MM.1S (cell line): ENCODE measurements around the gene WDR41.

ENCODE experiments used
- DNase-seq: peaks from one replicate; pipeline ENCODE4 v3.0.0-alpha.2; 2015
- H2AFZ ChIP-seq: fragments of 300-600 bp; sonication (generic); 2 replicates; pipeline ENCODE4 v1.6.0; 2016; ENCODE audit warnings: antibody characterized with exemption, low read length
- H3F3A ChIP-seq: fragments of 300-600 bp; sonication (generic); 2 replicates; pipeline ENCODE4 v1.6.1; 2016; ENCODE audit warnings: mild to moderate bottlenecking, antibody characterized with exemption, low read length, moderate library complexity, mixed read lengths; ENCODE audit not compliant: insufficient read depth
- H3K27ac ChIP-seq: fragments of 300-600 bp; sonication (generic); 2 replicates; pipeline ENCODE4 v1.5.1; 2016; ENCODE audit warnings: mild to moderate bottlenecking, low read length
- H3K27me3 ChIP-seq: fragments of 300-600 bp; sonication (generic); replicated peaks from 2 replicates; pipeline ENCODE4 v1.6.0; 2016; ENCODE audit warnings: low read length; ENCODE audit not compliant: insufficient read depth
- H3K36me3 ChIP-seq: fragments of 300-600 bp; sonication (generic); replicated peaks from 2 replicates; pipeline ENCODE4 v1.6.1; 2016; ENCODE audit warnings: mild to moderate bottlenecking, low read length, mixed read lengths; ENCODE audit not compliant: insufficient read depth
- H3K4me1 ChIP-seq: fragments of 300-600 bp; sonication (generic); 2 replicates; pipeline ENCODE4 v1.6.1; 2016; ENCODE audit warnings: low read length, mixed read lengths
- H3K4me2 ChIP-seq: fragments of 300-600 bp; sonication (generic); 2 replicates; pipeline ENCODE4 v1.6.0; 2016; ENCODE audit warnings: low read depth, low read length
- H3K4me3 ChIP-seq: fragments of 300-600 bp; sonication (generic); 2 replicates; pipeline ENCODE4 v1.5.1; 2016; ENCODE audit warnings: low read length, mixed read lengths
- H3K79me2 ChIP-seq: fragments of 300-600 bp; sonication (generic); 2 replicates; pipeline ENCODE4 v1.6.1; 2016; ENCODE audit warnings: mixed run types, low read length, mixed read lengths
- H3K9ac ChIP-seq: fragments of 300-600 bp; sonication (generic); 2 replicates; pipeline ENCODE4 v1.6.1; 2016; ENCODE audit warnings: low read length, mixed read lengths
- H3K9me2 ChIP-seq: fragments of 300-600 bp; sonication (generic); replicated peaks from 2 replicates; pipeline ENCODE4 v1.6.1; 2016; ENCODE audit warnings: mild to moderate bottlenecking, low read length, mixed read lengths; ENCODE audit not compliant: insufficient read depth
- H3K9me3 ChIP-seq: fragments of 300-600 bp; sonication (generic); replicated peaks from 2 replicates; pipeline ENCODE4 v1.6.1; 2016; ENCODE audit warnings: mild to moderate bottlenecking, low read length, mixed read lengths; ENCODE audit not compliant: insufficient read depth
- H4K20me1 ChIP-seq: fragments of 300-600 bp; sonication (generic); 2 replicates; pipeline ENCODE4 v1.6.1; 2016; ENCODE audit warnings: mild to moderate bottlenecking, low read length, moderate library complexity, mixed read lengths; ENCODE audit not compliant: insufficient read depth
- CTCF ChIP-seq: fragments of 300-600 bp; sonication (generic); IDR thresholded peaks from 2 replicates; pipeline ENCODE4 v1.5.1; 2016; ENCODE audit warnings: antibody characterized with exemption, low read length, mixed read lengths
- EZH2 ChIP-seq: fragments of 300-600 bp; sonication (generic); optimal IDR thresholded peaks from 2 replicates; pipeline ENCODE3; 2017; ENCODE audit warnings: low read depth, mild to moderate bottlenecking, antibody characterized with exemption, low read length, mixed read lengths
- EZH2phosphoT487 ChIP-seq: fragments of 300-600 bp; sonication (generic); IDR thresholded peaks from 2 replicates; pipeline ENCODE4 v1.6.1; 2018; ENCODE audit warnings: antibody characterized with exemption, low read length

Gene WDR41

GRCh38 chr5:77413049-77413448, 79.1 kb downstream of the WDR41 start:
- Histone ChIP-seq H3K79me2 (no peaks in the 10 kb centered on the region), H3K4me1 (no peaks in the 10 kb centered on the region), H3K9me2 (no peaks in the 10 kb centered on the region), H2AFZ (no peak overlapping the region), H3K4me3 (no peak overlapping the region), H3K27ac (no peak overlapping the region), H4K20me1 (no peaks in the 10 kb centered on the region), H3K4me2 (no peak overlapping the region), H3K36me3 (no peaks in the 10 kb centered on the region), H3K9ac (no peak overlapping the region), H3K27me3 (no peaks in the 10 kb centered on the region), H3K9me3 (no peaks in the 10 kb centered on the region), H3F3A (no peaks in the 10 kb centered on the region)
- TF ChIP-seq CTCF (no peak), EZH2 (no peak), EZH2phosphoT487 (no peak)
- no peak for DNase-seq

DNA sequence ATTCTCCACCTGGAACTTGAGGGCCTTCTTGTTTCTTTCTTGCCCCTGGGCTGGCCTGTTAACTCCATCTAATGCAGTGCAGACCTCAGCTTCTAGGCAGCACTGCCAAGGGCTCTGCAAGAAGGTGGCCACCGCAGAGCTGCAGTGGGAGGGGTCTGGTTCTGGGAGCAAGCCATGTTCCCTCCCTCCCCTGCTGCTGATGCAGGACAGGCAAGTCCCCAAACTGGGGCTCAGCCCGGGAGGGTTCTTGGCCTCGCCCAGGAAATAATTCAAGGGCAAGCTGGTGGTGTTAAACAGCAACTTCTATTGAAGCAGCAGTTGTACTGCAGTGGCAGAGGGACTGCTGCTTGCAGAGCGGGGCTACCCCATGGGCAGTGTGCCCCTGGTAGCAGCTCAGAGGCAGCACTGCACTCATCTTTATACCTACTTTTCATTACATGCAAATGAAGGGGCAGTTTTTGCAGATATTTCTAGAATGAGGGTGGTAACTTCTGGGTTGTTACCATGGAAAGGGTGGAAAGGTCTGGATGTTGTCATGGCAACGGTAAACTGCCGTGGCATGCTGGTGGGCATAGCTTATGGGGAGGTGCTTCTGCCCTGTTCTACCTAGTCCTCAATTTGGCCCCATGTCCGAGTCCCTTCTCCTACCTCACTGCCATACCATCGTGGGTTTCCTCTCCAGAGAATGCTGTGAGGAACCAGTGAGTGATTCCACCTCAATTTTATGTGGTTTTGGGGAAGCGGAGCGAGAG, 82.1 kb downstream of the WDR41 start:
- Histone ChIP-seq H3K4me1 (no peaks in the 10 kb centered on the region), H3K9me3 (no peaks in the 10 kb centered on the region), H3K4me3 (no peak overlapping the region), H3K36me3 (no peaks in the 10 kb centered on the region), H3K27ac (no peak overlapping the region), H3K9me2 (no peaks in the 10 kb centered on the region), H3K27me3 (no peaks in the 10 kb centered on the region), H3K9ac (no peak overlapping the region), H3K4me2 (no peak overlapping the region), H4K20me1 (no peaks in the 10 kb centered on the region), H3K79me2 (no peaks in the 10 kb centered on the region), H2AFZ (no peak overlapping the region), H3F3A (no peaks in the 10 kb centered on the region)
- TF ChIP-seq CTCF: no peak
- no peak for TF ChIP-seq EZH2
- TF ChIP-seq EZH2phosphoT487: no peak
- no peak for DNase-seq

- H3F3A ChIP-seq: no peaks in the 10 kb centered on the region
- no peaks in the 10 kb centered on the region for H4K20me1 ChIP-seq
- no peak for DNase-seq
- TF ChIP-seq CTCF (no peak), EZH2 (no peak), EZH2phosphoT487 (no peak)
- H3K9ac ChIP-seq: no peak overlapping the region
- no peak overlapping the region for H3K4me2 ChIP-seq
- H3K4me1 ChIP-seq: no peaks in the 10 kb centered on the region
- no peaks in the 10 kb centered on the region for H3K9me2 ChIP-seq
- H3K9me3 ChIP-seq: no peaks in the 10 kb centered on the region
- H3K27me3 ChIP-seq: no peaks in the 10 kb centered on the region
- no peaks in the 10 kb centered on the region for H3K79me2 ChIP-seq
- H2AFZ ChIP-seq: no peak overlapping the region
- no peak overlapping the region for H3K27ac ChIP-seq
- H3K36me3 ChIP-seq: no peaks in the 10 kb centered on the region
- no peak overlapping the region for H3K4me3 ChIP-seq
These were observed 85.0 kb downstream of the WDR41 start for GRCh38 chr5:77407152-77407551.
